ENCODE data around the gene ENOX1. TPM values are rescaled to one million over a fixed set of nuclear protein-coding genes. Genes with fewer than 3 reads are reported as not detected.

The ENOX1 gene
- total RNA-seq, 1 donor from 2014 or later: 0.71 TPM

DNA sequence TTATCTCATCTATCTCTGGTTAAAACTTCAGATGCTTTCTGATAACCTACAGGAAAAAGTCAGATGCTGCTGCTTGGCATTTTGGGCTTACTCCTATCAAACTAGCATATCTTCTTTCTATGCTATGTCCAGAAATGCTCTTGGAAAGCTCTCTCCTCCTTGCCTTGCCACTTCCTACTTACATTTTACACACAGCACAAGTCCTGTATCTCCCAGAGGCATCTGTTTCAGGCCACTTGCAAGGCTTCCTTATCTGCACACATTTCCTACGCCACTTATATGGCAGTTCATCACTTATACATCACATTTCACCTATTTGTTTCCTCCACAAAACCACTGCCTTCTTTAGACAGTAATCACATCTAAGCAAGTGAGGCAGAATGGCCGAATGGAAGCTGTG is 543.1 kb downstream of the ENOX1 start:
- no peak for DNase-seq (ENCODE audit: low read depth)
- no peak for TF ChIP-seq CTCF (IDR thresholded peaks at IDR 0.05; ENCODE audit: insufficient read depth, low read length, poor library complexity, severe bottlenecking)
- no peak overlapping the region for H3K4me3 ChIP-seq (ENCODE audit: low read depth, low read length)
- no peaks in the 10 kb centered on the region for H3K27me3 ChIP-seq (ENCODE audit: control insufficient read depth, insufficient read depth, low read length)
- H3K36me3 ChIP-seq (ENCODE audit: control insufficient read depth, insufficient read depth, low read length): no peaks in the 10 kb centered on the region

DNA sequence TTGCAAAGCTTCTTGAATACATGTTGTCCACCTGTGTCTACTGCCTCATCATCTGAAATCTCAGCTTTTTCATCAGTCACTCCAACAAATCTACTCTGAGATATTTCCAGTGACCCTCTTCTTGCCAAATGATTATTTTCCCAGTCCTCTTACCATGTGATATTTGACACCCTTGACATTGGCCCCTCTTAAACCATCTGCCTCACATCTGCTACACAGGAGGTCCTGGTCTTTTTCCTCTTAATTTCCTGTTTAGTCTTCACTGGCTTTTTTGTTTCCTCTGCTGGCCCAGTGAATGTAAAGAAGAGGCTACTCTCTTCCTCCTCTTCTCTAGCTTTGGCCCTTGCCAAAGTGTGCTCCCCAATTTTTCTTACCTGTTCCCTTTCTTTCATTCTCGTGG is 544.7 kb downstream of the ENOX1 start:
- Histone ChIP-seq H3K4me3 (ENCODE audit: low read depth, low read length) (no peak overlapping the region), H3K36me3 (ENCODE audit: control insufficient read depth, insufficient read depth, low read length) (no peaks in the 10 kb centered on the region), H3K27me3 (ENCODE audit: control insufficient read depth, insufficient read depth, low read length) (no peaks in the 10 kb centered on the region)
- DNase-seq (ENCODE audit: low read depth): no peak
- no peak for TF ChIP-seq CTCF (IDR thresholded peaks at IDR 0.05; ENCODE audit: insufficient read depth, low read length, poor library complexity, severe bottlenecking)

- no peak overlapping the region for H3K4me3 ChIP-seq (ENCODE audit: low read depth, low read length)
- no peak for DNase-seq (ENCODE audit: low read depth)
- H3K27me3 ChIP-seq (ENCODE audit: control insufficient read depth, insufficient read depth, low read length): no peaks in the 10 kb centered on the region
- H3K36me3 ChIP-seq (ENCODE audit: control insufficient read depth, insufficient read depth, low read length): no peaks in the 10 kb centered on the region
- no peak for TF ChIP-seq CTCF (IDR thresholded peaks at IDR 0.05; ENCODE audit: insufficient read depth, low read length, poor library complexity, severe bottlenecking)
Measured at GRCh38 chr13:43240278-43240677, 546.5 kb downstream of the ENOX1 start.

GRCh38 chr13:43239275-43239840 is 547.4 kb downstream of the ENOX1 start:
- Histone ChIP-seq H3K36me3 (ENCODE audit: control insufficient read depth, insufficient read depth, low read length) (no peaks in the 10 kb centered on the region), H3K4me3 (ENCODE audit: low read depth, low read length) (no peak overlapping the region), H3K27me3 (ENCODE audit: control insufficient read depth, insufficient read depth, low read length) (no peaks in the 10 kb centered on the region)
- no peak for TF ChIP-seq CTCF (IDR thresholded peaks at IDR 0.05; ENCODE audit: insufficient read depth, low read length, poor library complexity, severe bottlenecking)
- no peak for DNase-seq (ENCODE audit: low read depth)

- H3K36me3 ChIP-seq (ENCODE audit: control insufficient read depth, insufficient read depth, low read length): no peaks in the 10 kb centered on the region
- H3K27me3 ChIP-seq (ENCODE audit: control insufficient read depth, insufficient read depth, low read length): no peaks in the 10 kb centered on the region
- TF ChIP-seq CTCF (IDR thresholded peaks at IDR 0.05; ENCODE audit: insufficient read depth, low read length, poor library complexity, severe bottlenecking): no peak
- no peak for DNase-seq (ENCODE audit: low read depth)
- no peak overlapping the region for H3K4me3 ChIP-seq (ENCODE audit: low read depth, low read length)
Measured at GRCh38 chr13:43238341-43239083, 548.3 kb downstream of the ENOX1 start.

DNA sequence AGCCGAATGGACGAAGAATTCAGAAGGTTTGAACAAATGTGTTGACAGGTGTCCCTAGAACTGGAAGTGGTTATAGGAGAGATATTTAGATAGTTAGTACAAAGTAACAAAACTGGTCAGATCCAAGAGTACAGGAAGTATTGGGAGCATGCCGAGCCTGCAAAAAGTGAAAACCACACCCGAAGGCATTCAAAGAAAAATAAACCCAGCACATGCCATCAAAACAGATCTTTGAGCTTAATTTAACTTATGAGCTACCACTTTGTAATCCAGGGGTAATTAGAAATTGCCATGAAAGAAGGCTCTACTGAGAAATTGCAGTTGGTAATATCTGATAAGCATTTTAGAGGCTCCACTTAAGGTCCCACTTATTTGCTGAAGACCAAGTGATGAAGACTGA is 549.2 kb downstream of the ENOX1 start:
- DNase-seq (ENCODE audit: low read depth): no peak

More for the DNA sequence above, 549.2 kb downstream of the ENOX1 start:
- no peaks in the 10 kb centered on the region for H3K27me3 ChIP-seq (ENCODE audit: control insufficient read depth, insufficient read depth, low read length)
- no peak overlapping the region for H3K4me3 ChIP-seq (ENCODE audit: low read depth, low read length)
- no peaks in the 10 kb centered on the region for H3K36me3 ChIP-seq (ENCODE audit: control insufficient read depth, insufficient read depth, low read length)
- TF ChIP-seq CTCF (IDR thresholded peaks at IDR 0.05; ENCODE audit: insufficient read depth, low read length, poor library complexity, severe bottlenecking): no peak

All from kidney epithelial cell (primary cell).